Left lung (tissue), 10 donors: ENCODE results near the gene TMUB1. TPM values are rescaled to one million over a fixed set of nuclear protein-coding genes. Genes with fewer than 3 reads are reported as not detected.

ENCODE experiments used
- ATAC-seq: fragments of 200-7000 bp; cut with Tn5 transposase; one replicate; pipeline ENCODE4 v1.9.1; 2020; ENCODE audit warnings: moderate library complexity
- DNase-seq, 4 donors: peaks; one replicate each; pipeline ENCODE4 v3.0.0-alpha.2; 2013 to 2020
- H3K27ac ChIP-seq, 2 donors: fragments of 200-600 bp; sonication (generic) in 1 of 2; one replicate each; pipeline versions ENCODE4 v1.5.0 to v1.8.0; 2020 to 2021
- H3K27me3 ChIP-seq, 2 donors: fragments of 200-600 bp; sonication (generic) in 1 of 2; one replicate each; pipeline versions ENCODE4 v1.5.0 to v1.8.0; 2020 to 2021
- H3K36me3 ChIP-seq, 2 donors: fragments of 200-600 bp; sonication (generic) in 1 of 2; one replicate each; pipeline versions ENCODE4 v1.5.0 to v1.8.0; 2020 to 2021
- H3K4me1 ChIP-seq, 2 donors: fragments of 200-600 bp; one replicate each; pipeline ENCODE4 v1.8.0; 2021
- H3K4me3 ChIP-seq, 2 donors: fragments of 200-600 bp; sonication (generic) in 1 of 2; one replicate each; pipeline versions ENCODE4 v1.5.0 to v1.8.0; 2020 to 2021; ENCODE audit warnings: mild to moderate bottlenecking in 1 of 2
- H3K9me3 ChIP-seq, 2 donors: fragments of 200-600 bp; sonication (generic) in 1 of 2; one replicate each; pipeline versions ENCODE4 v1.5.0 to v1.8.0; 2020 to 2021
- intact Hi-C, 2 donors: fragments of 100-400 bp; cut with DNase I; formaldehyde crosslinking; loops; one replicate each; pipeline versions ENCODE4 v1.11.2 to v1.14.2; 2022
- polyA plus RNA-seq, 6 donors: library from polyadenylated mRNA; unstranded; fragments of 120-200 nt; gene quantifications; one replicate each; pipeline ENCODE4 v1.2.1, GENCODE V29; 2013; ENCODE audit not compliant: insufficient read length in 6 of 6
- total RNA-seq, 2 donors: library from RNA; stranded (reverse); fragmentation: NEBNext Ultra II Directional; extraction: Animal tissue kit (Norgen Biotek cat#: 25700); gene quantifications; one replicate each; pipeline ENCODE4 v1.2.1, GENCODE V29; 2021
- TF ChIP-seq, protein P1 (sequence below), 2 donors: fragments of 200-600 bp; sonication (generic) in 1 of 2; IDR thresholded peaks; one replicate each; pipeline versions ENCODE4 v1.5.0 to v1.8.0; 2021; ENCODE audit warnings: antibody characterized with exemption in 2 of 2
- donor health status: DM: no; HTN: yes; CAD: no.
- donor health status: DM: no; HTN: no; CAD: no.

TMUB1 gene
- total and polyA plus RNA-seq, 8 donors = 21.2 to 49.1 (median 24.5) TPM

DNA sequence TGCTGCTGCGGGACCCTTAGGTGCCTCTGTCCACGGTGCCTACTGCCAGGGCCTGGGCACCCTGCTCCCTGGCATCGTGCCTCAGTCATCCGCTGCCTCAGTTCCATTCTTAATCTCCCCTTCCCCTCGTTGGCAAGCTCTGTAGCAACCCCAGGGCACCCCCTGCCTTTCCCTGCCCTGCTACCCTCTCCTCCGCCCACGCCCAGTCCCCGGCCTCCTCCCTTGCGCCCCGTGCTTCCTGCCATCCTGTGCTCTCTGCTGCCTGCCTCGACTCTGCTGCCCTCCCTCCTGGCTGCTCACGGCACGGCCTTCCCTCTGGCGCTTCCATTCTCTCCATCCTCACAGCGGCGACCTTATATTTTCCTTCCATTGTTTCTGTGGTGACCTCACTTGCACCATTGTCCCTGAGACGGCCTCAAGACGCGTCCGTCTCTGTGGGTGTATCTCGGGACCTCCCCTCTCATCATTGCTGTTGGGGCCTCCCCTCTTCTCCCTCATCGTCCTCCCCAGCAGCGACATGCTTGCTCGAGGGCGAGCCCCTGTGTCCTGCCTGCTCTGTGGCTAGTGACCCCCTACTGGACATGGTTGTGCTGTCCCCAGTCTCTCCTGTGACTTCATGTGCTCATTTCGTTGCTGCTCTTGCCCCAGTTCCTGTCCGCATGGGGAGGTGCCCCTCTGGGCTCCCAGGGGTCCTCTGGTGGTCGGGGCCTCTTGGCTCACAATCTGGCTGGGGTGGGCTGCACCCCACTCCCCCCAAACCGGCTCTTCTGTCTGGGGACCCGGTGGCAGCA, 38.3 kb upstream of the TMUB1 start:
- no peaks in the 10 kb centered on the region for H3K27me3 ChIP-seq
- H3K36me3 ChIP-seq = peaks cover 0 to 97% of the 10 kb centered on the region in 2 donors
- intact Hi-C loops = loop anchor here in 1 of 2 donors (5.0 kb wide), 1 partner anchor 181 kb away; no protein-coding TSS in a partner anchor
- no peaks in the 10 kb centered on the region for H3K9me3 ChIP-seq
- TF ChIP-seq, protein P1, sequence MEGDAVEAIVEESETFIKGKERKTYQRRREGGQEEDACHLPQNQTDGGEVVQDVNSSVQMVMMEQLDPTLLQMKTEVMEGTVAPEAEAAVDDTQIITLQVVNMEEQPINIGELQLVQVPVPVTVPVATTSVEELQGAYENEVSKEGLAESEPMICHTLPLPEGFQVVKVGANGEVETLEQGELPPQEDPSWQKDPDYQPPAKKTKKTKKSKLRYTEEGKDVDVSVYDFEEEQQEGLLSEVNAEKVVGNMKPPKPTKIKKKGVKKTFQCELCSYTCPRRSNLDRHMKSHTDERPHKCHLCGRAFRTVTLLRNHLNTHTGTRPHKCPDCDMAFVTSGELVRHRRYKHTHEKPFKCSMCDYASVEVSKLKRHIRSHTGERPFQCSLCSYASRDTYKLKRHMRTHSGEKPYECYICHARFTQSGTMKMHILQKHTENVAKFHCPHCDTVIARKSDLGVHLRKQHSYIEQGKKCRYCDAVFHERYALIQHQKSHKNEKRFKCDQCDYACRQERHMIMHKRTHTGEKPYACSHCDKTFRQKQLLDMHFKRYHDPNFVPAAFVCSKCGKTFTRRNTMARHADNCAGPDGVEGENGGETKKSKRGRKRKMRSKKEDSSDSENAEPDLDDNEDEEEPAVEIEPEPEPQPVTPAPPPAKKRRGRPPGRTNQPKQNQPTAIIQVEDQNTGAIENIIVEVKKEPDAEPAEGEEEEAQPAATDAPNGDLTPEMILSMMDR (IDR thresholded peaks at IDR 0.05) = no peak
- DNase-seq (peak in 1 of 4 donors; percentile 73), ATAC-seq (no peak)
- H3K27ac ChIP-seq = no peak overlapping the region
- H3K4me1 ChIP-seq = peaks cover 10 to 14% of the 10 kb centered on the region in 2 donors
- no peak overlapping the region for H3K4me3 ChIP-seq

DNA sequence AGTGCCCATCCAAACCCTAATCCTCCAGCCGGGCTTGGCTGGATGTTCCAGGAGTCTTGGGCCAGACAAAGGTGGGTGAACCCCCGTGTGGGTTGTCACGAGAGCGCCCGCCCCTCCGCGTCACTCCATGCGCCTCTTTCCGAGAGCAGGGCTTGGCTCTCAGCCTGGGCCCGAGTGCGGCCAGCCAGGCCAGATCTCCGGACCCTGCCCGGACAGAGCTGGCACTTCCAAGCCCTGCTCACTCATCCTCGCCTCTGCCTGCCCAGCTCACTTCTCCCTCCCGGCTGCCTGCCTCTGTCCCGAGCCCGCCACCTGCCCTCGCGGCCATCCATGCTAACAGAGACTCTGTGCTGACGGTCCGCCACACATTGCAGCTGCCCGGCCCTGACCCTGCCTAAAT, 37.6 kb upstream of the TMUB1 start:
- intact Hi-C loops = loop anchor here in 1 of 2 donors (5.0 kb wide), 1 partner anchor 181 kb away; no protein-coding TSS in a partner anchor
- peaks cover 8 to 19% of the 10 kb centered on the region in 2 donors for H3K4me1 ChIP-seq
- TF ChIP-seq, protein P1 (IDR thresholded peaks at IDR 0.05) = no peak

DNA sequence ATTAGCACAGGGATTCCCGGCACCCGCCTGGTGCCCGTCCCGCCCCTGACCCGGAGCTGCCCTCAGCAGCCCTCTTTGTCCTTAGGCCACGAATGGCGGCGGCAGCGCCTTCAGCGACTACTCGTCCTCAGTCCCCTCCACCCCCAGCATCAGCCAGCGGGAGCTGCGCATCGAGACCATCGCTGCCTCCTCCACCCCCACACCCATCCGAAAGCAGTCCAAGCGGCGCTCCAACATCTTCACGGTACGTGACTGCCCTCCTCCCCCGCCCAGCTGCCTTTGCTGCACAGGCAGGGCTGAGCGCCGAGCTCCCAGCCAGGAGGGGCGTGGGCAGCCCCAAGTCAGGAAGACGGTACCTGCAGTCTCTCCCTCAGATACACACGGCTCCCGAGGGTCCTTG, 36.6 kb upstream of the TMUB1 start:
- intact Hi-C loops = loop anchor here in 1 of 2 donors (5.0 to 10.0 kb wide), 2 partner anchors 182 to 225 kb away; no protein-coding TSS in a partner anchor
- peaks cover 0 to 18% of the 10 kb centered on the region in 2 donors for H3K4me1 ChIP-seq

More for the DNA sequence above, 37.6 kb upstream of the TMUB1 start:
- H3K27ac ChIP-seq = no peak overlapping the region
- H3K9me3 ChIP-seq = no peaks in the 10 kb centered on the region
- peaks cover 0 to 93% of the 10 kb centered on the region in 2 donors for H3K36me3 ChIP-seq
- no peak overlapping the region for H3K4me3 ChIP-seq
- H3K27me3 ChIP-seq = no peaks in the 10 kb centered on the region
- DNase-seq (peak in 1 of 4 donors; percentile 78), ATAC-seq (no peak)

GRCh38 chr7:151119055-151119415, 35.7 kb upstream of the TMUB1 start:
- Histone ChIP-seq H3K36me3 (peaks cover 0 to 74% of the 10 kb centered on the region in 2 donors), H3K4me3 (no peak overlapping the region), H3K27me3 (peaks cover 0 to 5% of the 10 kb centered on the region in 2 donors), H3K9me3 (no peaks in the 10 kb centered on the region), H3K4me1 (peaks cover 0 to 19% of the 10 kb centered on the region in 2 donors), H3K27ac (no peak overlapping the region)
- ATAC-seq = no peak
- TF ChIP-seq, protein P1 (IDR thresholded peaks at IDR 0.05) = no peak
- DNase-seq = peak in 1 of 4 donors; percentile 65
- intact Hi-C loops = loop anchor here in 1 of 2 donors (10.0 kb wide), 1 partner anchor 224 kb away; no protein-coding TSS in a partner anchor

More for the DNA sequence above, 36.6 kb upstream of the TMUB1 start:
- no peak overlapping the region for H3K27ac ChIP-seq
- no peaks in the 10 kb centered on the region for H3K27me3 ChIP-seq
- no peaks in the 10 kb centered on the region for H3K9me3 ChIP-seq
- DNase-seq (peak in 1 of 4 donors; percentile 82), ATAC-seq (no peak)
- H3K36me3 ChIP-seq = peaks cover 0 to 83% of the 10 kb centered on the region in 2 donors
- no peak overlapping the region for H3K4me3 ChIP-seq
- TF ChIP-seq, protein P1 (IDR thresholded peaks at IDR 0.05) = no peak
